ENCODE measurements around the gene SLC9A7. TPM values are rescaled to one million over a fixed set of nuclear protein-coding genes. Genes with fewer than 3 reads are reported as not detected.
A peak's percentile ranks its signal among the peaks of the same experiment; 100 is the strongest.
"Not testable (repeated sequence)": the region's sequence is repeated elsewhere in the genome, so short reads cannot be mapped to it uniquely, and the experiment has no call there.

Gene SLC9A7
- 0.60 and 0.63 TPM in 2 replicates for total RNA-seq (2014; rRNA removed; shearing (Covaris generic))

DNA sequence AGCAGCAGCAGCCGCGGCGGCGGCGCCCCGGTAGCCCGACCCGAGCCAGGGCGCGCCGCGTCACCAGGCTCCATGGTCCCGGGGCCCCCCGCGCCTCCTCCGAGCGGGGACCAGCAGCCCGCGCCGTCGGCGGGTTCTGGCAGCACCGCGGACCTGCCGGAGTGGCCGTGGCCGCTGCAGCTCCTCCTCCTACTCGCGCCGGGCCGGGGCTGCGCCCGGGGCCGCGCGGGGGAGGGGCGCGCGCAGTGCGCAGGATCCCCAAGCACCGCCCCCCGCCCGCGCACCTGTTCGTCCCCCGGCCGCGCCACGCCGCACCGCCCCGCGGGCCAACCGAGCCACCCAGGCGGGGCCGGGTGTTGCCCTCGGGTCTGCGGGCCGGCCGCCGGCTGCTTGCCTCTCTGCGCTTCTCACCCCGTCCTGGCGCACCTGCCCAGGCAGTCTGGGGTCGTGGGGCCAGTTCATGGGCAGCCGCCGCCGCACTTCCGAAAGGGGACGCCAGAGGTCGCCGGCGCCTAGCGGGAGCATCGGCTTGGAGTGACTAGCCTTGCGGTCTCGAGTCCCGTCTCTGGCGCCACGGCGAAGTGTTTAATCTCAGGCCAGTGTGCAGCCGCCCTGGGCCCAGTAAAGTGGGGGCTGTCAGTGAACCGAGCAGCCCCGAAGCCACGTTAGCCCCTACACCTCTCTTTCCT is at the start of gene SLC9A7:
SLC9A7 (minus strand) TSS at position 163 of the 689 bp plus-strand sequence; CDS start at position 74, 89 bp downstream.
- DNase-seq (ENCODE audit: low read depth in 1 of 2, low spot score in 2 of 2): peak; percentile 57 to 72
- no peak within 1 kb of the TSS for H3K27ac ChIP-seq
- no peaks in the 10 kb centered on the region for H3K36me3 ChIP-seq
- no peaks in the 10 kb centered on the region for H3K9me3 ChIP-seq (replicated peaks)
- H3K4me3 ChIP-seq: peak within 1 kb of the TSS; percentile 46
- peaks cover 13% of the 10 kb centered on the region for H3K4me1 ChIP-seq (replicated peaks)
- no peaks in the 10 kb centered on the region for H3K27me3 ChIP-seq (replicated peaks)

DNA sequence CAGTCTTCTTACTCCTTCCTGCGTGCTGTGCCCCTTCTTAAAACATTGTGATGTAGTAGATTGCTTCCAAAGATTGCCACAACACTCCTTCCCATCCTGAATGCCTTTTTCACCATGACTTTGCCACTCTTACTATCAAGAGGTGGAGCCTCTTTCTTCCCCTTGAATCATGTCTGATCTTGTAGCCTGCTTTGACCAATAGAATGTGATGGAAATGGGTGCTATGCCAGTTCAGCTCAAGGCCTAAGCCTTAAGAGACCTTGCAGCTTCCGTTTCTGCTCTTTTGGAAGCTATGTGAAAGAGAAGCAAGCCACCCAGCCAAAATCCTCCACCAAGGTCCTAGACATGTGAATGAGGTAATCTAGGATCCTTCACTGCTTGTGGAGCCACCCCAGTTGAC is 46.4 kb upstream of the SLC9A7 start:
- no peak for DNase-seq (ENCODE audit: low read depth in 1 of 2, low spot score in 2 of 2)
- Histone ChIP-seq H3K4me1 (replicated peaks) (no peaks in the 10 kb centered on the region), H3K9me3 (replicated peaks) (no peaks in the 10 kb centered on the region), H3K36me3 (no peaks in the 10 kb centered on the region), H3K27me3 (replicated peaks) (no peaks in the 10 kb centered on the region), H3K4me3 (no peak overlapping the region), H3K27ac (no peak overlapping the region)

DNA sequence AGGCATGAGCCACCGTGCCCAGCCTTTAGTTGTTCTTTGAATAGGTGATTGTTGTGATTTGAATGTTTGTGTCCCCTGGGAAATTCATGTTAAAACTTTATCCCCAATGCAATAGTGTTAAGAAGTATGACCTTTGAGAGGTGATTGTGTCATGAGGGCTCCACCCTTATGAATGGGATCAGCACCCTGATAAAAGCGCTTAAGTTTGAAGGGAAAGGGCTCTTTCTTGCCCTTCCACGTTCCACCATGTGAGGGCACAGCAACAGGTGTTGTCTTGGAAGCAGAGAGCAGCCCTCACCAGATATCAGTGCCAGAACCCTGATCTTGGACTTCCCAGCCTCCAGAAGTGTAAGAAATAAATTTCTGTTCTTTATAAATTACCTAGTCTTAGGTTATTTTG is 44.2 kb upstream of the SLC9A7 start:
- no peaks in the 10 kb centered on the region for H3K4me1 ChIP-seq (replicated peaks)
- H3K36me3 ChIP-seq: no peaks in the 10 kb centered on the region
- H3K27ac ChIP-seq: no peak overlapping the region
- no peak for DNase-seq (ENCODE audit: low read depth in 1 of 2, low spot score in 2 of 2)
- no peaks in the 10 kb centered on the region for H3K27me3 ChIP-seq (replicated peaks)
- H3K9me3 ChIP-seq (replicated peaks): no peaks in the 10 kb centered on the region
- no peak overlapping the region for H3K4me3 ChIP-seq

GRCh38 chrX:46796574-46797191 is 37.8 kb upstream of the SLC9A7 start:
- Histone ChIP-seq H3K27ac (no peak overlapping the region), H3K4me1 (replicated peaks) (peaks cover 17% of the 10 kb centered on the region), H3K9me3 (replicated peaks) (no peaks in the 10 kb centered on the region), H3K36me3 (no peaks in the 10 kb centered on the region), H3K4me3 (no peak overlapping the region), H3K27me3 (replicated peaks) (no peaks in the 10 kb centered on the region)
- peak; percentile 58 to 62 for DNase-seq (ENCODE audit: low read depth in 1 of 2, low spot score in 2 of 2)

DNA sequence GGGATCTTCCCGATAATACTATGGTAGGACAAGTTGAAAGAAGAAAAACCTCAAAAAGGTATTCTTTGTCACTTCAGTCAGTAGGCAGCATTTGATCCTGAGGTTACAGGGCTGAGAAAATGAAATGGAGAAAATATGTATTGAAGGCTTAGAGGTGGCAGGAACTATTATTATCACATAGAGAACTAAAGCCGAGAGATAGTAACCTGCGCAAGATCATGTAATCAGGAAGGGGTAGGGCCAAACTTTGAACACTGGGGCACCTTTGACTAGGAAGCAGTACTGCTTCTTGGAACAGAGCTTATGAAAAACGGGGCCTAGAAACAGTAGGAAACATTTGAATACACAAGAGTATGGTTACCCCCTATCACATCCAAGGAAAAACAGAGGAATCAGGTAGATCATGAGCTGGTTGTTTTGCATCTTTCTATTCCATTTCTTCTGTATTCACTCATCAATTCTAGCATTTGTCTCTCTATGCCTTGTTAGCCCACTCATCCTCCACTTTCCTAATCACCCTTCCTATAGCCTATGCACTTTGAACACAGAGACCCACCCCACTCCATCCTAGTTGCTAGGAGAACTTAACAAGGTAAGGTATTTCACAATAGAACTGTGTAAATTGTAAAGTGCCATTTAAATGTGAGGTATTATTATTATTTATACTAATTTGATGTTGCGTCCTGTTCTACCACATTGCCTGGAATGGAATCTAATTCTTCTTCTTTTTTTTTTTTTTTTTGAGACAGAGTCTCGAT is 34.6 kb upstream of the SLC9A7 start:
- Histone ChIP-seq H3K4me3 (no peak overlapping the region), H3K4me1 (replicated peaks) (peaks cover 24% of the 10 kb centered on the region), H3K27me3 (replicated peaks) (no peaks in the 10 kb centered on the region), H3K27ac (no peak overlapping the region), H3K9me3 (replicated peaks) (no peaks in the 10 kb centered on the region), H3K36me3 (no peaks in the 10 kb centered on the region)
- no peak for DNase-seq (ENCODE audit: low read depth in 1 of 2, low spot score in 2 of 2)

GRCh38 chrX:46792810-46793188 is 33.9 kb upstream of the SLC9A7 start:
- Histone ChIP-seq H3K36me3 (no peaks in the 10 kb centered on the region), H3K27me3 (replicated peaks) (no peaks in the 10 kb centered on the region), H3K4me1 (replicated peaks) (peaks cover 24% of the 10 kb centered on the region), H3K9me3 (replicated peaks) (no peaks in the 10 kb centered on the region), H3K4me3 (no peak overlapping the region), H3K27ac (peak overlapping the region; percentile 99)
- no peak for DNase-seq (ENCODE audit: low read depth in 1 of 2, low spot score in 2 of 2)

GRCh38 chrX:46791927-46792809 is 33.2 kb upstream of the SLC9A7 start:
- Histone ChIP-seq H3K27me3 (replicated peaks) (no peaks in the 10 kb centered on the region), H3K36me3 (no peaks in the 10 kb centered on the region), H3K27ac (peak overlapping the region; percentile 99), H3K9me3 (replicated peaks) (no peaks in the 10 kb centered on the region), H3K4me3 (no peak overlapping the region), H3K4me1 (replicated peaks) (peaks cover 24% of the 10 kb centered on the region)
- DNase-seq (ENCODE audit: low read depth in 1 of 2, low spot score in 2 of 2): peak; percentile 66 to 84

GRCh38 chrX:46788902-46789301 is 30.0 kb upstream of the SLC9A7 start:
- H3K4me1 ChIP-seq (replicated peaks): peaks cover 24% of the 10 kb centered on the region
- H3K27ac ChIP-seq: no peak overlapping the region
- no peak for DNase-seq (ENCODE audit: low read depth in 1 of 2, low spot score in 2 of 2)

DNA sequence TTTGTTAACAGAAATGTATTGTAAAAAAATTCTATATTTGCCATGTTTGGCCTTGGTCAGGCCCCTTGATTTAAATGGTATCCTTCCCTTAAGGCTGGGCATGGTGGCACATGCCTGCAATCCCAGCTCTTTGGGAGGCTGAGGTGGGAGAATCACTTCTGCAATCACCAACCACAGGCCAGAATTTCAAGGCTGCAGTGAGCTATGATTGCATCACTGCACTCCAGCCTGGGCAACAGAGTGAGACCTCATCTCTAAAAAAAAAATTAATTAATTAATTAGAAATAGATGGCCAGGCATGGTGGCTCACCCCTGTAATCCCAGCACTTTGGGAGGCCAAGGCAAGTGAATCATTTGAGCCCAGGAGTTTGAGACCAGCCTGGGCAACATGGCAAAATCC is 25.5 kb upstream of the SLC9A7 start:
- DNase-seq (ENCODE audit: low read depth in 1 of 2, low spot score in 2 of 2); H3K9me3 ChIP-seq (replicated peaks); H3K4me3 ChIP-seq; H3K27ac ChIP-seq; H3K36me3 ChIP-seq; H3K27me3 ChIP-seq (replicated peaks); H3K4me1 ChIP-seq (replicated peaks): not testable (repeated sequence)

More at GRCh38 chrX:46788902-46789301, 30.0 kb upstream of the SLC9A7 start:
- H3K27me3 ChIP-seq (replicated peaks): no peaks in the 10 kb centered on the region
- no peaks in the 10 kb centered on the region for H3K36me3 ChIP-seq
- no peak overlapping the region for H3K4me3 ChIP-seq
- H3K9me3 ChIP-seq (replicated peaks): no peaks in the 10 kb centered on the region

DNA sequence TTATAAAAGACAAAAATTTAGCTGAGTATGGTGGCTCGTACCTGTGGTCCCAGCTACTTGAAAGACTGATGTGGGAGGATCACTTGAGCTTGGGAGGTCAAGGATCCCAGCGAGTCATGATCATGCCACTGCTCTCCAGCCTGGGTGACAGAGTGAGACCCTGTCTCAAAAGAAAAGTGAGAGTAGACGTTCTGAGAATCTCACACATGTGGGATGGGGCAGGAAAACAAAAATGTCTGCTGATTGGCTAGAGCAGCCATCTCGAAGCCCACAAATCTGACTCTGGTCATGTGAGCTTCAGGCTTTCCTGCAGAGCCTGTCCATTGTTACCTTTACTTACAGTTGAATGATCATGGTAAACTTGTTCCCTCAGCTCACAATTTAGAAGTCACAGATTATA is 23.1 kb upstream of the SLC9A7 start:
- Histone ChIP-seq H3K27ac (no peak overlapping the region), H3K4me1 (replicated peaks) (peaks cover 15% of the 10 kb centered on the region), H3K4me3 (no peak overlapping the region), H3K9me3 (replicated peaks) (no peaks in the 10 kb centered on the region), H3K36me3 (no peaks in the 10 kb centered on the region), H3K27me3 (replicated peaks) (no peaks in the 10 kb centered on the region)
- DNase-seq (ENCODE audit: low read depth in 1 of 2, low spot score in 2 of 2): no peak

DNA sequence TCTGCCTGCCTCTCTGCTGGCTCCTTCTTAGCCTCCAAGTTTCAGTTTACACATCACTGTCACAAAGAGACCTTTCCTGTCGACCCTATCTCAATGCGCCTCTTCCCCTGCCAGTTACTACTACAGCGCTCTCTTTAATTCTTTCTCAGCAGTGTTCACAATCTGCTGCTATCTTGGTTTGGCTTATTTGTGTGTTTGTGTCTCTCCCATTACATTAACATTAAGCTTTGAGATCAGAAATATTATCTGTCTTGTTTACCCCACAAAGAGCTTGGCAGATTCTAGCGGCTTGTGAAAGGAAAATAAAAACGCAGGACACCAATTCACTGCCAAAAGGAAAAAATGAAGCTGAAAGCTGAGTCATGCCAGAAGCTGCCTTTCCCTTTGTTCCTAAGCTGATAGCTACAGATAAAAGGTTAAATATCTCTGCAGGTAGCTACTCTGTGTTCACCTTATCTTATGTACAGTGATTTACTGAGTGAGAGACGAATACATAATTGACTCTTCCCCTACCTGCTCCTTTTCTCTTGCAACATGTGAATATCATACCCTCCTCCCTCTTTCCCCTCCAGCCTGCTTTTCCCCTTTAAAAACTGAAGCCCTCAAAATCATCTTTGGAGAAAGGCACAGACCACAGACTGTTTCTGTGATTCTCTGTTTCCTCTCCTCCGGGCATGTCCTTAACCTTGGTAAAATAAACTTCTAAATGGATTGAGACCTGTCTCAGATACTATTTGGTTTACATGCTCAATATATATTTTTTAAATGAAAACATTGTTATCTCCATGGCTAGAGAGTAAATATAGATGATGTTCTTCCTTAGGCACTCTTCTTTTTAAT is 19.3 kb upstream of the SLC9A7 start:
- DNase-seq (ENCODE audit: low read depth in 1 of 2, low spot score in 2 of 2): peak in 1 of 2 experiments; percentile 37
- Histone ChIP-seq H3K9me3 (replicated peaks) (no peaks in the 10 kb centered on the region), H3K4me3 (peak overlapping the region; percentile 14; the same call in 1 of the 2 replicates), H3K4me1 (replicated peaks) (peaks cover 15% of the 10 kb centered on the region), H3K27me3 (replicated peaks) (no peaks in the 10 kb centered on the region), H3K27ac (peak overlapping the region; percentile 54), H3K36me3 (no peaks in the 10 kb centered on the region)

DNA sequence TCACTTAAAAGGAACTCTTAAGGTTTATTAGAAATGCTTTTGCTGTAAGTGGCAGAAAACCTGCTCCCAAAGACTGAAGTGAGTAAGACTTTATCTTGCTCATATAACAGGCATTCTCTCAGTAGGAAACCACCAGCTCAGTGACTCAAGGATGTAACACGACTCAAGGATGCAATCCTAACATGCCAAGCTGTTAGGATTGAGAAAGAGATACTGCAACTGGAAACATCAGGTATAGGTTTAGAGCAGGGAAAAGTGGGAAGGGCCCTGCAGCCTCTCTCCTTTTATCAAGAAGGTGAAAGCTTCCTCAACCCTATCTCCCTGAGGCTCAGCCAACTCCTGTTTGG is 11.9 kb upstream of the SLC9A7 start:
- Histone ChIP-seq H3K27ac (peak overlapping the region; percentile 86), H3K4me1 (replicated peaks) (peaks cover 20% of the 10 kb centered on the region), H3K9me3 (replicated peaks) (no peaks in the 10 kb centered on the region), H3K36me3 (no peaks in the 10 kb centered on the region), H3K4me3 (no peak overlapping the region), H3K27me3 (replicated peaks) (no peaks in the 10 kb centered on the region)
- peak; percentile 39 to 53 for DNase-seq (ENCODE audit: low read depth in 1 of 2, low spot score in 2 of 2)

All from SJSA1 (cell line).